T-helper 1 cell treated with Interleukin-12 subunit alpha and Interleukin-12 subunit beta and Interleukin-4 antibody, amounts not matched to agents 30 μg/mL and 1 μg/mL, for 36 hours (primary cell): ENCODE data around the gene SELP.
A peak's percentile ranks its signal among the peaks of the same experiment; 100 is the strongest.

Source experiments
- H3K27ac Mint-ChIP-seq: one replicate; pipeline ENCODE4 v1.8.0; 2021; ENCODE audit warnings: mild to moderate bottlenecking, mixed read lengths
- H3K27me3 Mint-ChIP-seq: one replicate; pipeline ENCODE4 v1.8.0; 2021; ENCODE audit warnings: low read depth, mixed read lengths
- H3K36me3 Mint-ChIP-seq: one replicate; pipeline ENCODE4 v1.8.0; 2021; ENCODE audit warnings: low read depth, mixed read lengths
- H3K4me1 Mint-ChIP-seq: one replicate; pipeline ENCODE4 v1.8.0; 2021; ENCODE audit warnings: low read depth, mixed read lengths
- H3K4me3 Mint-ChIP-seq: one replicate; pipeline ENCODE4 v1.8.0; 2021; ENCODE audit warnings: mild to moderate bottlenecking, moderate library complexity, mixed read lengths
- H3K9me3 Mint-ChIP-seq: one replicate; pipeline ENCODE4 v1.8.0; 2021; ENCODE audit warnings: mixed read lengths

Gene SELP

DNA sequence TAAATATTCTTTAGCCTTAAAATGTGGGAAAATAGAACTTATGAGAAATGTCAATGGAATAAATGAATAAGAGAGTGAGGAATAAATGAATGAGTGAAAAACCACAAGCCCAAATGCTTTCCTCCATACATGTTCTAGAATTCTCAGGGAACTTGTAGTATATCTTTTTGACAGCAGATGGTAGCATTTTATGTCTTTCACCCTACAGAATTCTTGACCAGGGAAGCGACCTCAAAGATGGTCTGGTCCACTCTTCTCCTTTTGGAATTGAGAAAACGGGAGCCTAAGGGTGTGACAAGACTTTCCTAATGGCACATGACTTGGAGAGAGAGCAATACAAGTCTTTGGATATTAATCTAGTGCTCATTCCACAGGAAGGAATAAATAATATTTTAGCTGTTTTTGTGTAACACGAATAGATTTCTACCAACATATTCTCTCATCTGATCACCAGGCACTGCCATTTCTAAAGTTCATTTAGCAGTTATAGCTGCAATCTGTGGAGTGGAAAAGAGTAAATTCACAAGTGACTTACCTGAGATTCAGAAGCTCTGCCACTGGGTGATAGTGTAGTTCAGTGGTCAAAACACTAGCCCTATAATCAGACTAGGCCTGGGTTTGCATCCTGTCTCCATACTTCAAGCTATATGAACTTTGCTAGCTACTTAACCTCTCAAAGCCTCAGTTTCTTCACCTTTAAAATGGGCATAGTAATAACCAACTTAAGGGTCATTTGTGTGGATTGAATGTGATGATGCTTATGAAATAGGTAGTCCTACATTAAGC lies 28.6 kb downstream of the SELP start:
- no peak overlapping the region for H3K27ac Mint-ChIP-seq
- peaks cover 42% of the 10 kb centered on the region for H3K4me1 Mint-ChIP-seq
- no peak overlapping the region for H3K4me3 Mint-ChIP-seq
- peaks cover 5% of the 10 kb centered on the region for H3K36me3 Mint-ChIP-seq
- H3K27me3 Mint-ChIP-seq: no peaks in the 10 kb centered on the region
- H3K9me3 Mint-ChIP-seq: peaks cover 4% of the 10 kb centered on the region

DNA sequence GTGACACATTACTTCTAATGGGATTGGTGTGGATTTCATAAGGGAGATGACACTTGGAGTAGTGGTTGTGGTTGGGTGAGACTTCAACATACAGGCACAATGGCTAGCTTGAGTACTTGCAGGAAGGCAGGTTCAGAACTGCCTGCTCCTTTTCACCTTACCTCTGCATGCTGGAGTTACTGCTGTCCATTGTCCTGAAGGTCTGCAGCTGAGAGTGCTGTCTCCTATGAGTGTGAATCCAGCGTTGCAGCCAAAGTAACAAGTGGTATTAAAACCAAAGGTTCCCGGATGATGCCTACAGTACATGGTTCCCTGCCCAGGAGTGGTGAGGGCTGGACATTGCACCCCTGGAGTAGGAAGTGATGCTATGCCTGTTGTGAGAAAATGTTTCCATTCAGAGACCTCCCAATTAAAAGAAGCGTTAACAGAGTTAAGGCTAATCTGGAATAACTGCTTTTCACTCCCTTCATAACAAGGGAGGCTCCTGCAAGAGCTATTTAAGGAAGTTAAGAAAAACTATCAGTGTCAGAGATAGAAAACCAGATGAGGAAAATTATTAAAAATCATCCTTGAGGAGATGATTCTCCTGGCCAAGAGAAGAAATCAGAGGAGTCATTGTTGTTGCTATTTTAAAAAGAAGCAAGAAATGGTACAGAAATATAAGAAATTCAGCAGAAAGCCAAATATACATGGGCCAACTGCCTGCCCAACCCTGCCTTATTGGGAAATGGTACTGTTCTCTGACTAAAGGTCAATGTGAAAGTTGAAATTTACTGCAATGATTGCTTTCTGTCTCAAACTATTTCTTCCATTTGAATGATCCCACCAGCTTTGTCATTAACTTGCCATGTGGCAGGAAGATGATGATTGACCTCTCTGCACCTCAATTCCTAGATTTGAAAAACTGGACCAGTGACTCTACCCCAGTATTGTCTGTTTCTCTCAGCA lies 33.9 kb downstream of the SELP start:
- H3K36me3 Mint-ChIP-seq: no peaks in the 10 kb centered on the region
- H3K9me3 Mint-ChIP-seq: no peaks in the 10 kb centered on the region
- peaks cover 33% of the 10 kb centered on the region for H3K4me1 Mint-ChIP-seq
- H3K27ac Mint-ChIP-seq: no peak overlapping the region
- H3K4me3 Mint-ChIP-seq: no peak overlapping the region
- peaks cover 5% of the 10 kb centered on the region for H3K27me3 Mint-ChIP-seq

DNA sequence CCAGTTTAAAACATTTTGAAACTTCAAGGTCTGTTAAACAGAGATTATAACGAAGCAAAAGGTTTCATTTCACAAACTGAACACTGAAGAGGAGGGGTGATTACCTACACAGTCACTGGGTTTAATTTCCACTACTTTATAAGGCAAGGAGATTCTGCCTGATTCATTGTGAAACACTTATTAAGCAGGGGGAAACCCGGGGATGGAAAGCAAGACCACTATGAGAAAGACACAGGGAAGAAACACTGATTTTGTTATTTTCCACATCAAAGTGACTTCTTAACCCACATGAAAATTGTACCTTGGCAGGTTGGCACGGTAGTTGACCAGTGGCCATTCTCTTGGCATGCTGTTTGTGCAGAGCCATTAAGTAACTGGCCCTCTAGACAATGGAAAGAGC lies 35.5 kb downstream of the SELP start:
- H3K36me3 Mint-ChIP-seq: no peaks in the 10 kb centered on the region
- no peaks in the 10 kb centered on the region for H3K9me3 Mint-ChIP-seq
- peaks cover 30% of the 10 kb centered on the region for H3K4me1 Mint-ChIP-seq
- peaks cover 5% of the 10 kb centered on the region for H3K27me3 Mint-ChIP-seq
- peak overlapping the region; percentile 12 for H3K27ac Mint-ChIP-seq
- peak overlapping the region; percentile 23 for H3K4me3 Mint-ChIP-seq

DNA sequence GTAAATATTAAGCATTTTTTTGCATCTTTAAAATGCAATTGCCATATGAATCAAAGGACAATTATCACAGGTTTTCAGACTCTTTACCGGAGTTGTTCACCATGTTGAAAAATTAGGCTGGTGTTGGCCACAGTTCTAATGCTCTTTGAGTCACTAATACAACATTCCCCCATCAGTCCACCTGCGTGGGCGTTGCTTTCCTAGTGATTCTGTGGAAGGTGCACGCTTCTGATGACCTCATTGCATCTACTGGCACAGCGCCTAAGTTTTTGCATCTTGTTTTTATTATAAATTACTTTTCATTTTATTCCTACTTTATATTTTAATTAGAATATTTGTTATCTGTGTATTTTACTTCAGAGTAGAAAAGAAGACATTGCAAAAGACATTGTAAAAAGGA lies 39.0 kb downstream of the SELP start:
- H3K9me3 Mint-ChIP-seq: no peaks in the 10 kb centered on the region
- H3K27ac Mint-ChIP-seq: no peak overlapping the region
- peaks cover 53% of the 10 kb centered on the region for H3K4me1 Mint-ChIP-seq
- H3K4me3 Mint-ChIP-seq: no peak overlapping the region
- H3K36me3 Mint-ChIP-seq: no peaks in the 10 kb centered on the region
- H3K27me3 Mint-ChIP-seq: peaks cover 4% of the 10 kb centered on the region

DNA sequence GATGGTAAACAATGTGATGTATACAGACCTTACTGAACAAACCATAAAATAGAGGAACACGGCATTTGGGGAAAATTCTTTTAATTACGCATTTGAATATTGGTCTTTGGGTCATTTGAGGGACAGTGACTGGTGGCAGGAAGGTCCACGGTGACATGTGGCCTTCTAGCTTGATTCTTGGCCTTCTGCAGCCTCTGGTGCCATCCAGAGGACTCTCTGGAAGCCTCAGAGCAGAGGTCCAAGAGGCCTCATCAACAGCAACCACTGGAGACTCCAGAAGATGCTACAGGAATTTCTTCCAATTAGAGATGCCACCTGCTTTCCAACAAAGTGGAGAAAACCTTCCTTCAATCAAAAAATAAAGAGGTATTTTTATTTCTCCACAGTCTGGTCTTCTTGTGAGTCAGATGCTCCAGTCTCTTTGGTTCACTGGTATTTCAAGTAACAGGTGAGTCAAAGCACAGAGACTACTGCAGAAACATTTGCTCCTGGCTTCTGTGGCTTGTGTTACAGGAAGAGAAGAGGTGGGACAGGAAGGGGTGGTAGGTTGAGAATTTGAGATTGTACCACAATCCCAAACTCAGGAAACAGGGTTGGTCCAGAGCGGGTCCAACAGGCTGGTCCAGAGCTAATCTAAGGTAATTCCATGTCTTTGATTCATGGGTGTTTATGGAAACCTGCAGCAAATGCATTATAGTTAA lies 41.0 kb downstream of the SELP start:
- H3K9me3 Mint-ChIP-seq: no peaks in the 10 kb centered on the region
- peak overlapping the region; percentile 43 for H3K4me3 Mint-ChIP-seq
- peak overlapping the region; percentile 49 for H3K27ac Mint-ChIP-seq
- H3K36me3 Mint-ChIP-seq: no peaks in the 10 kb centered on the region
- no peaks in the 10 kb centered on the region for H3K27me3 Mint-ChIP-seq
- H3K4me1 Mint-ChIP-seq: peaks cover 53% of the 10 kb centered on the region

DNA sequence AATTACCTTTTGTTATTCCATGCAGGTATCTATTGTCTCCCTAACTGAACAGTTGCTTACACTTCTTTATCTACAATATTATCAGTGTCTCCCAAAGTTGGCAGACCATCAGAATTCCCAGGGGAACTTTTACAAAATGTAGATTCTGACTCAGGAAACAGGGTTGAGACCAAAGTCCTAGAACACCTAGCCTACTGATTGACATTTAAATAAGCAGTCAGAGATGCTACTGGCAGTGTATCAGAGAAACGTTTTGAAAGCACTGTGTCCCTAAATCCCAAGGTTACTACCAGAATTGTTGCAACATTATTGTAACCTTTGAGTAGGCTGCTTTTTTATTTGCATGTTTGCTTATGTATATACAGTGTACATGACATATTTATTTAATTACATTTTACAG lies 41.8 kb downstream of the SELP start:
- Mint-ChIP-seq H3K4me3 (no peak overlapping the region), H3K27ac (peak overlapping the region; percentile 41), H3K4me1 (peaks cover 52% of the 10 kb centered on the region), H3K9me3 (no peaks in the 10 kb centered on the region), H3K36me3 (no peaks in the 10 kb centered on the region), H3K27me3 (no peaks in the 10 kb centered on the region)

DNA sequence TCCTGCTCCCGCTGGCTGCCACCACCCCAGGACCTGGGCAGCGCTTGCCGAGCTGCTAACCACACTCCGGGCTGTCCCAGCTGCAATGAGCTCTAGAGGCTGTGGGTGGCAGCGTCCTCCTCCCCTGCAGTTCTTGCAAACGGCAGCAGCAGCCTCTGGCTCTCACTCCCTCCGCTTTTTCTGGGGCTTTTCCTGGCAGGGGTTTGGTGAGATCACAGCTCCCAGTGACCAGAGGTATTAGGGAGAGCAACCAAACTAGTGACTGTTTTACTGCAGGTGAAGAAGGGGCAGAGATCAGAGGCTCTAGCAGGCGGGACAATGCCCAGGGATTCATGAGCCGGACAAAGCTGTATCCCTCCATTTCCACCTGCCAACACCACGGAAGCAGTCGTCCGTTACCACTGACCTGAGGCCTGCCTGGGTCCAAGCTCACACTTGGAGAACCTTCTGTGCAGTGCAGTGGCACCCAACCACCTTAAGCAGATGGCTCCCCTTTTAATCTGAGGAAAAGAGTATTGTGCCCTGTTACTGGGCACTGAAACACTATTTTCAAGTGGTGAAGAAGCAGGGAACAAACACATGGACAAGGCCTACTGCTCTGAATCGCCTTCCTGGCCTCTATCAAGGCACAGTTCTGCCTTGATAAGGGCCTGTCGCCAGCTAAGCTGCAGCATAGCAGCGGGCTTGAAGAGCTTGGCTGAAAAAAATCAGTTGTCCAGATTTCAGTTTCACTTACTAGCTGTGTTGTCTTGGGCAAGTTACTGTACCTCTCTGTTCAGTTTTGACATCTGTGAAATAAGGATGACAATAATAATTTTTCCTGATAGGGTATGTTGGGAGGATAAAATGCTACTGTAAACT lies 43.3 kb downstream of the SELP start, which contains the start of gene F5:
Gene F5, minus strand, starts transcription at position 87 of the 861 bp plus-strand sequence. CDS start 95 bp downstream, outside the sequence.
- no peaks in the 10 kb centered on the region for H3K27me3 Mint-ChIP-seq
- H3K4me1 Mint-ChIP-seq: peaks cover 48% of the 10 kb centered on the region
- no peaks in the 10 kb centered on the region for H3K36me3 Mint-ChIP-seq
- peak within 1 kb of the TSS; percentile 78 for H3K27ac Mint-ChIP-seq
- H3K9me3 Mint-ChIP-seq: no peaks in the 10 kb centered on the region
- peak within 1 kb of the TSS; percentile 88 for H3K4me3 Mint-ChIP-seq

DNA sequence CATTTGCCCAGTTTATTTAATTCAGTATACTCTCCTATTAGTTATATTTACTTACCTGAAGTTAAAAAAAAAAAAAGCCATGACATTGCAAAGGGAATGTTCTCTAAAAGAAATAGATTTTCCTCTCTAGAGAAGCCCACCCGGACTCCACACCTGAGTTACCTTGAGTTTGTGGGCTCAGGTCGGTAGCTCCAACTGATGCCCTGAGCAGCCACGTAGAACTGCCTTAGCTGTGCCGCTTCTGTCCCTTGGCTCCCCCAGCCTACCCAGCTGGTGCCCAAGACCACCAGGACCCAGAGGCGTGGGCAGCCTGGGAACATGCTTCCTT lies 43.9 kb downstream of the SELP start:
- Mint-ChIP-seq H3K4me3 (peak overlapping the region; percentile 88), H3K9me3 (no peaks in the 10 kb centered on the region), H3K27me3 (no peaks in the 10 kb centered on the region), H3K4me1 (peaks cover 48% of the 10 kb centered on the region), H3K36me3 (no peaks in the 10 kb centered on the region), H3K27ac (peak overlapping the region; percentile 78)

DNA sequence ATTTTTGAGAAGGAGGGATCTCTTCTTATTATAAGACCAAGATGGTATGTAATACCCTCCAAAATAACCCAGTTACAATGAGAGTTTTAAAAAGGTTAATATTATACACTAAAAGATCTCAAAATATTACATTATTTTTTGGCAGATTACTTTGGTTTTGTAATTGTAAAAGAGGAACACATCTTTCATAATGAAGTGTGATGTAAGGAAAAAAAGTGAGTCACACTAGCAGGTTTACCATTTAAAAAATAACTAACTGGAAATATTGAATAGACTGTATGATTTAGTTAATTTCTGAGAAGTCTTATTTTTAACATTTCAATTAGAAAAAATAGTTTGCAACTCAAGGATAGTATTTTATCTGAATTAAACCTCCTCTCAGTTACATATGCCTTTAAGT lies 44.7 kb downstream of the SELP start:
- Mint-ChIP-seq H3K27ac (peak overlapping the region; percentile 70), H3K4me3 (peak overlapping the region; percentile 88), H3K4me1 (peaks cover 48% of the 10 kb centered on the region), H3K9me3 (no peaks in the 10 kb centered on the region), H3K36me3 (no peaks in the 10 kb centered on the region), H3K27me3 (no peaks in the 10 kb centered on the region)

DNA sequence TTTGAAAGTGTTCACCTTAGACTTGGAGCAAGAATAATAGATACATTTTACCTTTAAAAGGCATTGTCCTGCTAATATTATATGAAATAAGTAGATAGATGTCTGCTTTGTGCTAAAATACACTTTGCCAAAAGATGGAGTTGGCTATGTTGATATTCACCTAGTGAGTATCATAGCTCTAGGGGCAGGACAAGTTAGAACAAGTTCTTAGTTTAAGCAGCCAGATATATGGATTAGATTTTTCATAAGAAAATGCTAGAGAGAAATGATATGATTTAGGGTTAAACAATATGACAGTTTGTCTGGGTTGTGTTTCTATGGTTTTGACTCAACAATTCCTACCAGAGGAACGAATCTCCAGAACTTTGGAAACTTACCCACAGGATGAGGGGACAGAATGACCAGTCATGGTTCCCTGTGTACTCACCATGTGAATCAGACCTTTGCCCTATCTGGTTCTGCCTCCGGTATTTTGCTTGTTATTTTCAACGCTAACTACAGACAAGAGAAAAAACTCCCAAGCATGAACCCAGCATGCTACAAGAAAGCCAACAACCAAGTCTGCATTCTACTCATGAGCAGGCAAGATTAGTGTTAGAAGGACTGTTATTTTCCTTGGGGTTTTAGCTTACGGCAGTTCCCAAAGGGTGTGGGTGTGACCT lies 45.3 kb downstream of the SELP start:
- peak overlapping the region; percentile 88 for H3K4me3 Mint-ChIP-seq
- no peaks in the 10 kb centered on the region for H3K36me3 Mint-ChIP-seq
- H3K4me1 Mint-ChIP-seq: peaks cover 48% of the 10 kb centered on the region
- H3K27me3 Mint-ChIP-seq: no peaks in the 10 kb centered on the region
- H3K27ac Mint-ChIP-seq: peak overlapping the region; percentile 64
- H3K9me3 Mint-ChIP-seq: no peaks in the 10 kb centered on the region

DNA sequence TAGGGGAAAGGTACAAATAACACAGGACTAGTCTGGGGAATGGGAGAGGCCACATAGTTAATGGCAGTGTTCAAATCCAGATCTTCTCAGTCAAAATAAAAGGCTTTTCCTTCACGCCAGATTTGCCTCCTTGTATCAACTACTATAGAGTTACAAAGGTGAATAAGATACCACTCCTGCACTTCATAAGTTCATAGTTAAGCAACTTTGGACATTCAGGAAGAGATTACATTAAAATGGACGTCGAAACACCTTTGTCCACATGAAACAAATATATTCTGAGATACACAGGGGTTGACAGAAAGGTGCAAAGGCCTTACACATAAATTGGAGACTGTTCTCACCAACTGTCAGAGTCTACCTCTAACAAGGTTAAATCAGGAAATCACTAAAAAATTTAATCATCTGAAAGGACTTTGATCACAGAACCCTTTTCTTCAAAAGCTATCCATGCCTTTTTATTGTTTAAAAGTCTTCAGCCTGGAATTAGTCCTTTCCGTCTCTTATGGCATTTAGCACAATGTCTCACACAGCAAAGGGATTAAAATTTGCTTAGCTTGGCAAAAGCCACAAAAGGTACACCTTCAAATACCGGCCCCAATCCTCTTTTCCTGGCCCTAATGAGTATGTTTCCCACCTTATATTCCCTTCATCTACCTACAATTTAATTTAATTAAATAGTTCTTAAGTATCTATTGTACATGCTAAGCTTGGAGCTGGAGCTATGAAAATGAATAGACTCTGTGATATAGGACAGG lies 51.8 kb downstream of the SELP start:
- Mint-ChIP-seq H3K4me1 (peaks cover 5% of the 10 kb centered on the region), H3K36me3 (peaks cover 13% of the 10 kb centered on the region)

DNA sequence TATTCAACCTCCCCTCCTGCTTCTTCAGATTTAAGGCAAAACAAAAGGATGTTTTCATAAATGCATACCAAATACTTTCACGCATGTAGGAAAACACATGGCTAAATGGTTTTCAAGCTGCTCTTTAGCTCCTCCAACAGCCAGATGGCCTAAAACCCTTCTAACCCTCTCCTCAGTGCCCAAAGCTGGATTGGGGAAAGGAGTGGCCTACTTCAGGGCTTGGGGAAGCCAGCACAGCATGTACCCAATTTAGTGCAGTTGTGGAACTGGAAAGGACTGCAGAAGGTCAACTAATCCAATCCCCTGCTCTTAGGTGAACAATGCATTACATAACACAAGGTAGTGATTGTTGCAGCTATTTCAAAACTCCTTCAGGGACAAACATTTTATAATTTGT lies 53.0 kb downstream of the SELP start:
- Mint-ChIP-seq H3K4me3 (no peak overlapping the region), H3K4me1 (peaks cover 4% of the 10 kb centered on the region), H3K36me3 (peaks cover 18% of the 10 kb centered on the region), H3K27ac (no peak overlapping the region), H3K9me3 (no peaks in the 10 kb centered on the region), H3K27me3 (no peaks in the 10 kb centered on the region)

More for the DNA sequence above, 51.8 kb downstream of the SELP start:
- H3K9me3 Mint-ChIP-seq: no peaks in the 10 kb centered on the region
- H3K27ac Mint-ChIP-seq: no peak overlapping the region
- no peak overlapping the region for H3K4me3 Mint-ChIP-seq
- no peaks in the 10 kb centered on the region for H3K27me3 Mint-ChIP-seq
